HG02870 (cell line): ENCODE measurements around the gene ALDH3B2.
"Not testable (repeated sequence)": the region's sequence is repeated elsewhere in the genome, so short reads cannot be mapped to it uniquely, and the experiment has no call there.

Experiments used
- ATAC-seq: cut with Tn5 transposase; IDR thresholded peaks from one replicate; pipeline ENCODE4 v1.9.1; 2021; ENCODE audit warnings: mild to moderate bottlenecking, moderate library complexity; ENCODE audit not compliant: unreplicated experiment

Gene ALDH3B2

GRCh38 chr11:67644472-67645418 is 29.7 kb downstream of the ALDH3B2 start:
- ATAC-seq: no peak

DNA sequence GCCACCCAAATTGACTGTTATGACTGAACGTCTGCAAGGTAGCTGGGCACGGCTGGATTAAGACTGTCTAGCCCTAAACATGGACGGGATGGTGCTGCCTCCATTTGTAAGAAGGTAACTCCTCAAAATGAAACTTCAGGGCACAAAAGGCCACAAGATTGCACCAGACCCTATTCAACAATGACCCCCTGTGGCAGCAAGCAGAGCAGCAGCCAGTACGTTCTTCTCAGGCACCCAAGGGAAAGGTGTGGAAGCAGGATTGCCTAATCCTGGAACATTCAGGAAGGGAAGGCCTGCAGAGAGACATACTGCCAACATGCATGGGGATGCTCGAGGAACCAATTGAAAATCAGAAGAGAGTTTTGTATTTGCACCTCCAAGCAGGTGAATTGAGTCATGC is 30.4 kb downstream of the ALDH3B2 start:
- ATAC-seq: no peak

- no peak for ATAC-seq
Observed at GRCh38 chr11:67642173-67643120, 32.0 kb downstream of the ALDH3B2 start.

DNA sequence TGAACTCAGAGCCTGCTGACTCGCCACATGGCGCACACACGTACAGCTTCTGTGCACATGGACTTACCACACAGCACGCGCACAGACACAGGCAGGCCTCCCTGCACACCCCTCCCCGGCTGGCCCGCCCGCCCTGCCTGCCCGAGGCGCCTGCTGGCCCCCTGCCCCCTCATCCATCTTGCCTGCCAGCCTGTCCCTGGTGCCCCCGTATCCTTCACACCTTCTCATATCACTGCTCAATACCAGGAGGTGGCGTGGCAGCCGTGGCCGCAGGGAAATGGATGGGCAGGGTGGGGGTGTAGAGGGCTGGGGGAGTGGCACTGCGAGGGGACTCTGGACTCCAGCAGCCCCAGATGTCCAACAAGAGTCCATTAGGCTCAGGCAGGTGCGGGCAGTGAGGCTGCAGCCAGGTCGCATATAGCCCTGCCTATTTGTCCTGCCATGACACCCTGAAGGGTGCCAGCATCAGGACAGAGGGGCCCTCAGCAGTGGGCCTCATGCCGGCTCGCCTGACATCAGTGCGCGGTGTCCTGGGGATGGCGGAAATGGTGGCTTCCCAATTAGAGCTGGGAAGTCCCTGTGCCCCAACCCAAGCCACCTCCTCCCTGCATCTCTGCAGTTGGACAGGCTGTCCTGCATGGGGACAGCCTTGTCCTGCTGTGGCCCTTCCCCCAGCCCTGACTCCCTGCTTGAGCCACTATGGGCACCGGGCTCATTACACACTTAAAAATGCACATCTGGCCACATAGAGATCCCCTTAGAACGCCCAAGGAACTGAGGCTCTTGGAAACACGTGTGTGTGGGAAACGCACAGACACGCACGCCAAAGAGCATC is 32.9 kb downstream of the ALDH3B2 start:
- no peak for ATAC-seq

DNA sequence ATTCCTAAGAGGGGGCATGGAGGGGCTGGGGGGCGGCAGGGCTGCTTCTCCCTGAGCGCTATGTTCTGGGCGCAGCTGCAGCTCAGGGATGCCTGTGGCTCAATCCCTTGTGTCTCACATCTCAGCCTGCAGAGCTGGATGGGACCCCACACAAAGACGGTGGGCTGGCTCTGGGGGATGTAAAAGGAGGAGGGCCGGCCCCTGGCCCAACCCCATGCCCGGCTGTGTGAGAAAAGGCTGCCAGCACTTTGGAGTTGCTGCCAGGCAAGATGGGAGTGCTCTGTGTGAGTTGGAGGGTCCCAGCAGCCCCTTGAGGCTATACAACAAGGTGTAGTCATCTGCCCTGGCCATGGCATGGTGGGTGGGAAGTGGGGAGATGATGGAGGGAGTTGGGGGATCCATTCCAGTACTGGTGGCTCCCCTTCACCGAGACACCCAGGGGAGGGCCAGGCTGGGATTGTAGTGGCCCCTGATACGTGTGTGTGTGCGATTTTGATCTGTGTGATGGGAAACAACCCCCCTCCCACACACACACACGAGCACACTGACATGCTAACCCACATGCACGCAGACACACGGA is 33.6 kb downstream of the ALDH3B2 start:
- no peak for ATAC-seq

- ATAC-seq: no peak
Observed at GRCh38 chr11:67640021-67640757, 34.2 kb downstream of the ALDH3B2 start.

DNA sequence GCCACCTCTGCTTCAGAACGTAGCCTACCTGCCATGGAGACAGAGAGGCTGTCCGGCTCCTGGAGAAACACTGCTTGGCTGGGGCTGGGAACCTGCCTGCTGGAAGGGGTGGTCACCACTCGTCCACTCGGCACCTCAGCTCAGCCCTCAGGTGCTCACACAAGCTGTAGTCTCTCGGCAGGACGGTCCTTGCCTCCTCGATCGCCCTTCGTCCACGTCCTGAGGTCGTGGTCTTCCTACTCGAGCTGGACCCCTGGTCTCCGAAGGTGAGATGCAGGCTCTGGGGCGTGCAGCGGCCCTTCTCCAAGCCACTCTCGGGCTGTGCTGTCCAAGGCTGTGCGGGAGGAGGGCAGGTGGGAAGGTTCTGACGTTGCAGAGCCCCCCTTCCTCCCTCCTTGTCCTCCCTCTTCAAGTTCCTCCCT is 35.0 kb downstream of the ALDH3B2 start, which contains the start of gene TBX10:
TBX10 (minus strand) TSS at position 326 of the 422 bp plus-strand sequence; CDS start at position 35, 291 bp downstream.
- no peak for ATAC-seq

- no peak for ATAC-seq
Observed at GRCh38 chr11:67638535-67639437, 35.6 kb downstream of the ALDH3B2 start.

- ATAC-seq: not testable (repeated sequence)
Observed at GRCh38 chr11:67637441-67637840, 37.0 kb downstream of the ALDH3B2 start.

- no peak for ATAC-seq
Observed at GRCh38 chr11:67636962-67637361, 37.5 kb downstream of the ALDH3B2 start.

DNA sequence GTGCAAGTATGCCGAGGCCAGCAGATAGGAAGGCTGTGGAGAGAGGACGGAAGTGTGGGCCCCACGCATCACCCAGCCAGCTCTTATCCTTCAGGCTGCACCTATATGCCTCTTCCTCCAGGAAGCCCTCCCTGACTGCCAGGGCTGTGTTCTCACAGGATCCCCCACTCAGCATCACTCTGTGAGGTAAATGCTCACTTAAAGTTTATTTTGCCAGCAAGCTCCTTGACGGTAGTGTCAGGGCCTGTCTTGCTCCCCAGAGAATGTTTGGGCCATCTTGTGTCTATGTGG is 39.2 kb downstream of the ALDH3B2 start:
- ATAC-seq: no peak

GRCh38 chr11:67634366-67635230 is 39.8 kb downstream of the ALDH3B2 start:
- no peak for ATAC-seq

DNA sequence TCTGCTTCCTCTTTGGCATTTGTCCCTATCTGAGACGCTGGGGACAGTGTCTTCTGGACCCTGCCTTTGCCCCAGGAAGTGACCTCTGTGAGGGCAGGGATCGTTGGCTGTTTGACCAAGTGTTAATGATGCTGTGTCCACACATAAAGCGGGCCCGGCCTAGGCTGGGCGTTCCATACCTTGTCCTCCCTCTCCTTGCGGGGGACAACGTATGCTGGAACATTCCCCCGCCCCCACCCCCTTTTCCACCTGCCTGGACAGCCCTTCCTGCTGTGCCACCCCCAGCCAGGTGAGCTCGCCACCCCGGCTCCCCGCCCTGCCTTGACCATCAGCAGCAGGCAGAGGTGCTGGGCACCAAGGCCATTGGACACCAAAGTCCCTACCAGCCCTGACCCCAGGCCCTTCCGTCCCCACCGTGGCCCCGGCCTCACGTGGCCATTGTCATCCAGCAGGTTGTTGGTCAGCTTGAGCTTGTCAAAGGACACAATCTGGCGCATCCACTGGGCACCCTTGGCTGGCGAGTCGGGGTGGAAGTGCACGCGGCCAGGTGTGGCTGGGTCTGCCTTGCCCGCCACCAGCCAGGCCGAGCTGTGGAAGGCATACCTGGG is 40.6 kb downstream of the ALDH3B2 start:
- no peak for ATAC-seq

DNA sequence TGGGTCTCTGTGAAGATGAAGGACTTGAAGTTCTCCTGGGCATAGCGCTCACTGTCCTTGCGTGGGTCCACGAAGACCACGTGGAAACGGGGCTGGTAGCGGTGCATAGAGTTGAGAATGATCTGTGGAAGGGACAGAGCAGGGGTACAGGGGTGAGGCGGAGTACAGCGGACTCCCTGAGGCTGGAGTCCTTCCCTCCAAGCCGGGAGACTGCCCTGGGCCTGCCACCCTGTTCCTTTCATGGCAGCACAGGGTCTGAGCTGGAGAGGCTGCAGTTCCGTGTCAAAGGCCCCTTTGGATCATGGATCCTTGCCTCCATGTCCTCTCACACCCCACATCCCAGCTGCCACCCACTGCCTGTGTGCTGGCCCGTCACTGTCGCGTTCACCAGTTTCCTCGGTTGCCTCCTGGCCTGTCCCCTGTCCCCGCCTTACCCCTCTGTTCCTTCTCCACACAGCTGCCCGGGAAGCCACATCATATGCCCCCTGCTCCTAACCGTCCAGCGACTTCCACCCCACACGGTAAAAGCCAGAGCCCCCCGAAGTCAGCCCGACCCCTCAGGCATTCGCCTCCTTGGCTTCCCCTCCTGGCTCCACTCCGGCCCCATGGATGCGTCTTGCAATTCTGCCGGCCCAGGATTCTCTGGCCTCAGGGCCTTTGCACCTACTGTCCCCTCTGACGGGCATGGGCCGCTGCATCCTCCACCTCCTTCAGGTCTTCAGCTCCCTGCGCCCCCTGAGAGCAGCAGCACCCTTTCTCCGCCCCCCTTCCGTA is 41.3 kb downstream of the ALDH3B2 start:
- ATAC-seq: no peak

DNA sequence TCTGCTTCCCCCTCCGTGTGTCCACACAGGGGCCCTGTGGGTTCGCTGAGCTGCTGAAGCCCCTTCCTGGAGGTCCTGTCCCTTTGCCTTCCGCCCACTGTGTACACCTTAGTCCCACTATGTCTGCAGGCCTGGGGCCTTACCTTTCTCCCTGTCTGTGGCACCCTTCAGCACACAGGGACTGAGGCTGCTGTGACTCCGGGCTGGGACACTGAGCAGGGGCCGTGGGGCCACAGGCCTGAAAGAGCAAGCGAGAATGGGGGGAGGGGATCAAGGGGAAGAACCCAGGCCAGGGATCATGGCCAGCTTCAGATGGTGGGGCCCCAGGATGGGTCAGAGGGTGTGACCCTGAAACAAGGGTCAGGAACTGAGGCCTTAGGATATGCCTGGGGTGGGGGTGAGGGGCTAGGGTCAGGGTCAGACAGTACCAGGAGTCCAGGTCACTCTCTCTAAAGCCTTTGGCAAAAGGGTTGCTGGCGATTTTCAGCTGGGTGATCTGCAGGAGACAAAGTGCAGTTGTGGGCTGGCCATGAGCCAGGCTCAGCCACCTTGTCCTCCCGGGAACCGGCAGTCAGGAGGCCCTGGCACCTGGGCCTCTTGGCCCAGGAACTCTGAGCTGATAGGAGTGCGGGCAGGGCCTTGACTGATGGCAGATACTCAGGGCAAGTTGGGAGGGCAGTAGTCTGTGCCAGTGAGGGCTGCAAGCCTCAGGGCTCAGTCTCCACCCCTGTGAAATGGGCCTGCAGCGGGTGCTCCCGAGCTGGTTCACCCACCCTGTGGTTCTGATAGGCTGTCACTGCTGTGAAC is 42.0 kb downstream of the ALDH3B2 start:
- ATAC-seq: no peak

GRCh38 chr11:67631853-67632174 is 42.6 kb downstream of the ALDH3B2 start:
- ATAC-seq: no peak
